Effector memory CD4-positive, alpha-beta T cell (primary cell): ENCODE results near the gene TEX35.
A peak's percentile ranks its signal among the peaks of the same experiment; 100 is the strongest.
"Not testable (repeated sequence)": the region's sequence is repeated elsewhere in the genome, so short reads cannot be mapped to it uniquely, and the experiment has no call there.

Experiments
- DNase-seq, 3 donors: peaks; one replicate each; pipeline ENCODE4 v3.0.0-alpha.2; 2020
- H3K27ac ChIP-seq: 2 replicates; pipeline ENCODE4 v1.7.0; 2013; ENCODE audit warnings: mild to moderate bottlenecking, low read length, moderate library complexity; ENCODE audit not compliant: insufficient read depth, poor library complexity, severe bottlenecking
- H3K27me3 ChIP-seq: replicated peaks from 2 replicates; pipeline ENCODE4 v1.7.0; 2013; ENCODE audit warnings: mild to moderate bottlenecking, low read length; ENCODE audit not compliant: insufficient read depth, control insufficient read depth, poor library complexity, severe bottlenecking
- H3K36me3 ChIP-seq: 2 replicates; pipeline ENCODE4 v1.7.0; 2013; ENCODE audit warnings: mild to moderate bottlenecking, low read length, moderate library complexity; ENCODE audit not compliant: control insufficient read depth, insufficient read depth
- H3K4me1 ChIP-seq: 2 replicates; pipeline ENCODE4 v1.7.0; 2013; ENCODE audit warnings: low read length, mild to moderate bottlenecking; ENCODE audit not compliant: control insufficient read depth, insufficient read depth, poor library complexity, severe bottlenecking
- H3K4me3 ChIP-seq: 2 replicates; pipeline ENCODE4 v1.7.0; 2013; ENCODE audit warnings: low read length, low read depth, mild to moderate bottlenecking; ENCODE audit not compliant: insufficient read depth, poor library complexity, severe bottlenecking
- H3K9me3 ChIP-seq: 2 replicates; pipeline ENCODE4 v1.7.0; 2013; ENCODE audit warnings: mild to moderate bottlenecking, low read length, moderate library complexity; ENCODE audit not compliant: control insufficient read depth

TEX35 gene

DNA sequence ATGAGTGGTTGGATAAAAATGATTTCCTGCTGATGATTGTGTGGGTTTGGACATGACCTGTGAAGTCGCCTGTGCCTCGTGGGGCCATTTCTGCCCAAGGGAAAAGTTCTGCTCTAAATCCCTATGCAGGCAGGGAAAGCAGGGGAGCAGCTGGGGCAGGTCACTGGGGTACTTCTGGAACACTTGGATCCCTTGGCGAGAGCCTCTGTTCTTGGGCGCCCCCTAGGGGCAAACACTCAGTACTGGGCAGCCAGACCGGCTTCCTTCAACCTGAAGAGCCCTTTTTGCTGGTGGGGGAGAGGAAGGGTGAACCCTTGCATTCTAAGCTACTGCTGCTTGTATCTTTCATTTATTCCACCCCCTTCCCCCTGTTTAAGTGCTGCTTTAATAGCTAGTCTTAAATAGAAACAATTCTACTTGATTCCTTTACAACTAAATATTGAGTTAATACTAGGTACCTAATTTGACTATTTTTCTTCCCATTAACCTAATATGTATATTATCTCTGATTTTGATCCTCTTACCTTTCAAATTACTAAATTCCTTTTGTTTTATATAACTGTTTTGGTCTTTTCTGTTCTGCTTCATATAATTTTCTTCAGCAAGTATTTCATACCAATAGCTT lies 11.1 kb upstream of the TEX35 start:
- no peaks in the 10 kb centered on the region for H3K27me3 ChIP-seq
- H3K36me3 ChIP-seq: no peaks in the 10 kb centered on the region
- H3K4me3 ChIP-seq: no peak overlapping the region
- peak in 1 of 3 donors; percentile 8 for DNase-seq
- H3K9me3 ChIP-seq: no peaks in the 10 kb centered on the region
- no peaks in the 10 kb centered on the region for H3K4me1 ChIP-seq
- H3K27ac ChIP-seq: no peak overlapping the region

- Histone ChIP-seq H3K27me3 (no peaks in the 10 kb centered on the region), H3K4me1 (no peaks in the 10 kb centered on the region), H3K36me3 (no peaks in the 10 kb centered on the region), H3K9me3 (no peaks in the 10 kb centered on the region), H3K27ac (no peak overlapping the region), H3K4me3 (no peak overlapping the region)
- no peak for DNase-seq
These were observed 10.6 kb upstream of the TEX35 start for GRCh38 chr1:178502330-178502714.

- H3K27ac ChIP-seq: no peak overlapping the region
- H3K4me3 ChIP-seq: no peak overlapping the region
- no peaks in the 10 kb centered on the region for H3K36me3 ChIP-seq
- H3K4me1 ChIP-seq: no peaks in the 10 kb centered on the region
- no peaks in the 10 kb centered on the region for H3K9me3 ChIP-seq
- H3K27me3 ChIP-seq: no peaks in the 10 kb centered on the region
- no peak for DNase-seq
These were observed 10.1 kb upstream of the TEX35 start for GRCh38 chr1:178502856-178503255.

DNA sequence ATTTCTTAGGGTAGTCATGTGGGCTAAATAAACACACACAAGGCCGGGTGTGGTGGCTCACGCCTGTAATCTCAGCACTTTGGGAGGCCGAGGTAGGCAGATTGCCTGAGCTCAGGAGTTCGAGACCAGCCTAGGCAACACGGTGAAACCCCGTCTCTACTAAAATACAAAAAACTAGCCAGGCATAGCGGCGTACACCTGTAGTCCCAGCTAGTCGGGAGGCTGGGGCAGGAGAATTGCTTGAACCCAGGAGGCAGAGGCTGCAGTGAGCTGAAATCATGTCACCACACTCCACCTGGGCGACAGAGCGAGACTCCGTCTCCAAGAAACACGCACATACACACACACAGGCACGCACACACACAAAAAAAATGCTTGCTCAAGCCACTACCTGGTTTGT lies 9.6 kb upstream of the TEX35 start:
- H3K4me1 ChIP-seq, H3K9me3 ChIP-seq, DNase-seq, H3K4me3 ChIP-seq, H3K36me3 ChIP-seq, H3K27ac ChIP-seq, H3K27me3 ChIP-seq: not testable (repeated sequence)

GRCh38 chr1:178503849-178504248 lies 9.1 kb upstream of the TEX35 start:
- no peaks in the 10 kb centered on the region for H3K4me1 ChIP-seq
- no peak for DNase-seq
- H3K36me3 ChIP-seq: no peaks in the 10 kb centered on the region
- no peak overlapping the region for H3K4me3 ChIP-seq
- no peak overlapping the region for H3K27ac ChIP-seq
- H3K27me3 ChIP-seq: no peaks in the 10 kb centered on the region
- H3K9me3 ChIP-seq: no peaks in the 10 kb centered on the region

- Histone ChIP-seq H3K9me3 (no peaks in the 10 kb centered on the region), H3K27ac (no peak overlapping the region), H3K4me1 (no peaks in the 10 kb centered on the region), H3K36me3 (no peaks in the 10 kb centered on the region), H3K4me3 (no peak overlapping the region), H3K27me3 (no peaks in the 10 kb centered on the region)
- no peak for DNase-seq
These were observed 8.6 kb upstream of the TEX35 start for GRCh38 chr1:178504286-178504685.

- no peak for DNase-seq
- no peaks in the 10 kb centered on the region for H3K36me3 ChIP-seq
- no peaks in the 10 kb centered on the region for H3K9me3 ChIP-seq
- H3K27ac ChIP-seq: no peak overlapping the region
- no peaks in the 10 kb centered on the region for H3K4me1 ChIP-seq
- H3K27me3 ChIP-seq: no peaks in the 10 kb centered on the region
- no peak overlapping the region for H3K4me3 ChIP-seq
These were observed 6.7 kb upstream of the TEX35 start for GRCh38 chr1:178506177-178506576.

DNA sequence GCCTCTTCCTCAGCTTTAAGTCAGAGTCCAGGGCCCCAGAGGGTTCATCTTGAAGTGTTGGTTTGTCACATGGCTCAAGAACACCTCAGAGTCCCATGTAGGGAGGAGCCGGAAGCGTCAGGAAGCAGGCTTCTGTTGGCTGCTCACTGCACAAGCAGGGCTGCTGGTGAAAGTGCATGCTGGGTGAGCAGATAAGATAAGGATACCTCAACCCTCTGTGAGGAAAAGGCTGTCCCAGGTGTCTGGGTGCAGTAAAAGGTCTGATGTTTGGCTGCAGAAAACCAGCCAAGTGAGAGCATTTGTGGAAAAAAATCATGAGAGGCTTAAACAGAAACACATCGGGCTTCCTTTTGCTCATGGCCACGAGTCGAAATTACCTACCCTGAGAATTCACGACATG lies 6.2 kb upstream of the TEX35 start:
- DNase-seq: no peak
- no peak overlapping the region for H3K4me3 ChIP-seq
- H3K9me3 ChIP-seq: no peaks in the 10 kb centered on the region

DNA sequence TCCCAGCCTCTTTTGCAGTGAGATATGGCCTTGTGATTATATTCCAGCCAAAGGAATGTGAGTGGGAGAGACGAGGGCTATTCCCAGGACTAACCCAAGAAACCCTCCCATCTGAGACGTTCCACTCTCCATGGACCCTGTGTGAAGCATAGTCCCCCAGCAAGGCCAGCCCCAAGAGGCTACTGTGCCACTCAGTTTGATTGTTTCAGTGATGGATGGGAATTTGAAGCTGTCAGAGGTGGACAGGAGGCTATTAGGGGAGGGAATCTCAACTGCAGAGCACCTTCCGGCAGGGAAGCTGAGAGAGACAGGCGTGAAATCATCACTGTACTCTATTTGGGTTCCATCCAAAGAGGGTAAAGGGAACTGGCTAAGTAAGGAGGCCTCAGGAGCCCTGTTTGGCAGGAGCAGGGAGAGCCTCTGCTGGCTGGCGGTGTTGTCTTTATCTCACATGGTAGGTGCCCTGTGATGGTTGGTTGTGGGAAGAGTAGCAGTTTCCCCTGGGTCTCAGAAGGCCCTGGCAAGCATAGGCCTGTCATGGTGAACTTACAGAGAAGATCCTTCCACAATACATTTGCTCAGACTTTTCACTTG lies 3.4 kb upstream of the TEX35 start:
- Histone ChIP-seq H3K27ac (no peak overlapping the region), H3K9me3 (no peaks in the 10 kb centered on the region), H3K36me3 (no peaks in the 10 kb centered on the region), H3K4me3 (no peak overlapping the region), H3K4me1 (no peaks in the 10 kb centered on the region), H3K27me3 (no peaks in the 10 kb centered on the region)
- no peak for DNase-seq

More for the DNA sequence above, 6.2 kb upstream of the TEX35 start:
- Histone ChIP-seq H3K4me1 (no peaks in the 10 kb centered on the region), H3K27me3 (no peaks in the 10 kb centered on the region), H3K36me3 (no peaks in the 10 kb centered on the region), H3K27ac (no peak overlapping the region)

DNA sequence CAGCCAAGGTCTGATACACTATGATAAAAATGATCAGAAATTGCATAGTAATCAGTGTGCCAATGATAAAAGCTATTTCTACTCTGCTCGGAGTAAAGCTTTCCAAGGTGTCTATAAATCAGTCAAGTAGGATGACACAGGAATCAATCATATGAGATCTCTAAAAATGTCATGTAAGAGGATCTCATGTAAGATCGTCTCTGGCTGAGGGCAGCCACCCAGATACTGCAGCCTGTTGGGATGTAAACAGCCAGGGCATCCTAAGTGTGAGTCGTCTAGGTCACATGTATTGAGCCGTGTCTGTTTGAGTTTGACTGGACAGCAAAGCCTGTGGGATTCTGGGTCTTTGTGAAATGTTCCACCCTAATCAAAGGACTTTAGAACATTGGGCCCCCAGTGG lies 2.8 kb upstream of the TEX35 start:
- DNase-seq: no peak

More for the DNA sequence above, 2.8 kb upstream of the TEX35 start:
- no peak overlapping the region for H3K27ac ChIP-seq
- H3K4me1 ChIP-seq: no peaks in the 10 kb centered on the region
- H3K9me3 ChIP-seq: no peaks in the 10 kb centered on the region
- no peaks in the 10 kb centered on the region for H3K27me3 ChIP-seq
- no peaks in the 10 kb centered on the region for H3K36me3 ChIP-seq
- H3K4me3 ChIP-seq: no peak overlapping the region
